ENCODE measurements around the gene KIZ. TPM values are rescaled to one million over a fixed set of nuclear protein-coding genes. Genes with fewer than 3 reads are reported as not detected.
A peak's percentile ranks its signal among the peaks of the same experiment; 100 is the strongest.

KIZ gene
- total RNA-seq, 1 donor from 2014 or later, result 12.2 TPM

DNA sequence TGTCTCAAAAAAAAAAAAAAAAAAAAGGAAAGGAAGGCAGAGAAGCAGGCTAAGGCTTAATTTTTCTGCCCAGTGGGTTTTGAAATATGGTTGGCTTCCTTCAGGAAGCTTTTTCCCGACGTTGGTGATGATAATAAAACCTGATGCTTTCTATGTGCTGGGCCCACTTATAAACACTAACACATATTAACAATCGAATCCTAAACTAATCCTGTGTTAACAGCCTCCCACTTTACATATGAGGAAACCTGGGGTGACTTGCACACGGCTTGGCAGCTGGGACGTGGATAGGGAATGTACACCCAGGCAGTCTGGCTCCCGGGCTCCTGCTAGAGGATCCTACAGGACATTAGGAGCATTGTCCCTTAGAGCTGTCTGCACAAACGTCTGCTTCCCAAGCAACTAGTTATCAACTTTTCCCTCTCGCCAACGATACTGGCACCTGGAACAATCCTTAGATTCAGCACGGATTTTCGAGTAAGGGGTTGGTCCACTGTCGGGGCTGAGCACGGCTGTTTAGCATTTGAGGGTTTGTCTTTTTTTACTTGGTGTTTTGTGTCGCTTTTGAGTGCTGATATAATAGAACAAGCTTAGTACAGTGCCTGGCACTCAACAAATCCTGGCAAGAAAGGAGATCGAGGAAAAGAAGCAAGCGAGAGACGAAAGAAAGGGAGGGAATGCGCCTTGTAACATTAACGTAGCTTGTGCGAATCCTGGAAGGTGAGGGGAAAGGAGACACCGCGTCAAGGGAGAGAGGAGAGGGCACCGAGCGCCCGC is 622 bp upstream of the KIZ start:
- Mint-ChIP-seq H3K4me1 (ENCODE audit: low read depth) (peaks cover 16% of the 10 kb centered on the region), H3K9me3 (ENCODE audit: low read depth) (no peaks in the 10 kb centered on the region), H3K36me3 (ENCODE audit: low read depth) (peaks cover 2% of the 10 kb centered on the region), H3K27ac (ENCODE audit: unreplicated experiment) (peak overlapping the region; percentile 79), H3K4me3 (ENCODE audit: unreplicated experiment) (peak overlapping the region; percentile 83), H3K27me3 (ENCODE audit: low read depth) (peaks cover 2% of the 10 kb centered on the region)
- no peak for DNase-seq (ENCODE audit: low spot score)
- TF ChIP-seq, protein P1, sequence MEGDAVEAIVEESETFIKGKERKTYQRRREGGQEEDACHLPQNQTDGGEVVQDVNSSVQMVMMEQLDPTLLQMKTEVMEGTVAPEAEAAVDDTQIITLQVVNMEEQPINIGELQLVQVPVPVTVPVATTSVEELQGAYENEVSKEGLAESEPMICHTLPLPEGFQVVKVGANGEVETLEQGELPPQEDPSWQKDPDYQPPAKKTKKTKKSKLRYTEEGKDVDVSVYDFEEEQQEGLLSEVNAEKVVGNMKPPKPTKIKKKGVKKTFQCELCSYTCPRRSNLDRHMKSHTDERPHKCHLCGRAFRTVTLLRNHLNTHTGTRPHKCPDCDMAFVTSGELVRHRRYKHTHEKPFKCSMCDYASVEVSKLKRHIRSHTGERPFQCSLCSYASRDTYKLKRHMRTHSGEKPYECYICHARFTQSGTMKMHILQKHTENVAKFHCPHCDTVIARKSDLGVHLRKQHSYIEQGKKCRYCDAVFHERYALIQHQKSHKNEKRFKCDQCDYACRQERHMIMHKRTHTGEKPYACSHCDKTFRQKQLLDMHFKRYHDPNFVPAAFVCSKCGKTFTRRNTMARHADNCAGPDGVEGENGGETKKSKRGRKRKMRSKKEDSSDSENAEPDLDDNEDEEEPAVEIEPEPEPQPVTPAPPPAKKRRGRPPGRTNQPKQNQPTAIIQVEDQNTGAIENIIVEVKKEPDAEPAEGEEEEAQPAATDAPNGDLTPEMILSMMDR (IDR thresholded peaks at IDR 0.05), result peak; percentile 48

DNA sequence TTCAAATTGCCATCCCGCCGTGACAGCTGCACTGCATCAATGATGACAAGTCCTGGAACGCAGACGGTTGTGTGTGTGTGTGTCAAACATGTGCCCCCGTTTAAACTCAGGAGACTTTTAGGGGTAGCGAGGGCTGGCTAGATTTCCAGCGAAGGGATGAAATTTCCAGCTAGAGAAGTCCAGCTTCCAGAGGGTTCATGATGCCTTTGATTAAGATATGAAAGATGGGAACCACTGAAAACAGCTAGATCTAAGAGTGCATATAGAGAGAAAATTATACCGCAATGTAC is 644 bp downstream of the KIZ start:
- H3K27ac Mint-ChIP-seq (ENCODE audit: unreplicated experiment), result peak overlapping the region; percentile 77
- TF ChIP-seq, protein P1 (IDR thresholded peaks at IDR 0.05), result no peak

DNA sequence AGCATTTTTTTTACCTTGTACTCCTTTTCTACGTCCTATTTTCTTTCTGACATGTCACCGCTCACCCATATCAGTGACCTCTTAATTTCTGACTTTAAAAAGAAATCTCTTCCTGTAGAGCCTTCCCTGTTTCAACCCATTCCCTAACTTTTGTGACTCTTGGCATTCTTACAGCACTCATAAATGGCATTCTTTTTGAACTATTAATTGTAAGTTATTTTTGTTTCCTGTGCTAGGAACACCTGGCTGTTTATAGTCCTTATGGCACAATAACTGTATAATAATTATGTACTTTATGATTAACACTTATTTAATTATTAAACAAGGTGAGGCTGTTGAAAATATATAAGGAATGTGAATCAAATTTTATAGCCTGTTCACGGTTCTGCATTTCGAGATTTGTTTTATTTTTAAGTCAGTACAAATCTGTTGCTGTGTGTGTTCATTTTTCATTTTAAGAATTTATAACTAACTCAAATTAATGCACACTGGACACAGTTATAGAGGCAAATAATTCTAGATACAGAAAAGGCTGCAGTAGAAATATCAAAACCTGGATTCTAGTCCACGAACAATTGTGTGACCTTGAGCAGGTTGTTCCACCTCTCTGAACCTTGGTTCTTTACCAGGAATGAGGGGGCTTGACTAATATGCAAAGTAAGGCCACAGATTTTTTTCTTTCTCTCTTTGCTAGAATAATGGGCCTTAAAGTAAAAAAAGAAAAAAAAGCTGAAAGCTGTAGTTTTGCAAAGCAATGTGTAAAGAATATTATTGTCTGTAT is 1.5 kb downstream of the KIZ start:
- Mint-ChIP-seq H3K36me3 (ENCODE audit: low read depth) (peaks cover 2% of the 10 kb centered on the region), H3K9me3 (ENCODE audit: low read depth) (no peaks in the 10 kb centered on the region), H3K4me3 (ENCODE audit: unreplicated experiment) (no peak overlapping the region), H3K27ac (ENCODE audit: unreplicated experiment) (no peak overlapping the region), H3K27me3 (ENCODE audit: low read depth) (no peaks in the 10 kb centered on the region), H3K4me1 (ENCODE audit: low read depth) (peaks cover 16% of the 10 kb centered on the region)
- no peak for DNase-seq (ENCODE audit: low spot score)
- TF ChIP-seq, protein P1 (IDR thresholded peaks at IDR 0.05), result no peak

More for the DNA sequence above, 644 bp downstream of the KIZ start:
- no peak for DNase-seq (ENCODE audit: low spot score)
- no peaks in the 10 kb centered on the region for H3K9me3 Mint-ChIP-seq (ENCODE audit: low read depth)
- H3K4me3 Mint-ChIP-seq (ENCODE audit: unreplicated experiment), result peak overlapping the region; percentile 83
- H3K27me3 Mint-ChIP-seq (ENCODE audit: low read depth), result no peaks in the 10 kb centered on the region
- peaks cover 2% of the 10 kb centered on the region for H3K36me3 Mint-ChIP-seq (ENCODE audit: low read depth)
- peaks cover 16% of the 10 kb centered on the region for H3K4me1 Mint-ChIP-seq (ENCODE audit: low read depth)

DNA sequence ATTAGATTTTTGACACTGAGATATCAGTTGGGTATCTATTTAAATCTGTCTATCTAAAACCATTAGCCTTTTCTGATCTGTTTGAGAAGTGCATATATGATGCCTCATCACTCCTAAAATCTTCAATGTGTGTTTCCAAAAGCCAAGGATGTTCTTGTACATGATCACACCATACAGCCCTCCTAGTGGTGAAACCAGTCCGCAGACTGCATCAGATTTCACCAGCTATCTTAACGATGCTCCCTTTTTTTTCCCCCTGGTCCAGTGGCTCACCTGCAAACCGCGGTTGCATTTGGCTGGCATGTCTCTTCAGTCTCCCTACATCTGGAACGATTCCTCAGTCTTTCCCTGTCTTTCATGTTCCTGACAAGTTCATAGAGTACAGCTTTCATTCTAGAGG is 4.0 kb downstream of the KIZ start:
- TF ChIP-seq, protein P1 (IDR thresholded peaks at IDR 0.05), result no peak
- H3K9me3 Mint-ChIP-seq (ENCODE audit: low read depth), result no peaks in the 10 kb centered on the region
- peaks cover 16% of the 10 kb centered on the region for H3K4me1 Mint-ChIP-seq (ENCODE audit: low read depth)

DNA sequence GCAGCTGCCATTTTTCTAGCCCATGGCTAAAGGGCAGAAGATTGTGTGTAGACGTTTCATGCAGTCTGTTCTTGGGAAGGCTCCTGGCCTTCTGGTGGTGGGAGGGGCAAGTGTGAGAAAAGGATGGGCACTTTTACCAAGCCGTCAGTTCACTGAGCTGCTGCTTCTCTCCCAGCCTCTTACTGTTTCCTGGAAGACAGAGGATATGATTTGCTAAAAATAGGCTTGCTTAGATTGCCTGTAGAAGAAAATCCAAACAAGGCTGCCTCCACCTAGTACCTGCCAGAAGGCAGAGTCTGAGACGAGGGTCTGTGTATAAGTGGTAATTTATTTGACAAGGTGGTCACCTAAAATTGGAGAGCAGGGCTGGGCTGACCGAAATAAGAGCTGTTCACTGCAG is 7.5 kb downstream of the KIZ start:
- Mint-ChIP-seq H3K36me3 (ENCODE audit: low read depth) (peaks cover 7% of the 10 kb centered on the region), H3K4me3 (ENCODE audit: unreplicated experiment) (no peak overlapping the region), H3K4me1 (ENCODE audit: low read depth) (peaks cover under 1% of the 10 kb centered on the region), H3K27ac (ENCODE audit: unreplicated experiment) (no peak overlapping the region), H3K9me3 (ENCODE audit: low read depth) (no peaks in the 10 kb centered on the region), H3K27me3 (ENCODE audit: low read depth) (no peaks in the 10 kb centered on the region)
- TF ChIP-seq, protein P1 (IDR thresholded peaks at IDR 0.05), result no peak
- no peak for DNase-seq (ENCODE audit: low spot score)

More for the DNA sequence above, 4.0 kb downstream of the KIZ start:
- H3K27me3 Mint-ChIP-seq (ENCODE audit: low read depth), result no peaks in the 10 kb centered on the region
- no peak overlapping the region for H3K4me3 Mint-ChIP-seq (ENCODE audit: unreplicated experiment)
- no peak for DNase-seq (ENCODE audit: low spot score)
- H3K27ac Mint-ChIP-seq (ENCODE audit: unreplicated experiment), result no peak overlapping the region
- peaks cover 5% of the 10 kb centered on the region for H3K36me3 Mint-ChIP-seq (ENCODE audit: low read depth)
